ENCODE results near the gene PPP2R5C.

PPP2R5C gene

GRCh38 chr14:101858791-101859537 is 97.5 kb downstream of the PPP2R5C start (continued):
- TF ChIP-seq IKZF3 (tag by site-specific recombination; IDR thresholded peaks at IDR 0.05) (peak; percentile 56), ZNF354C (tag by site-specific recombination; IDR thresholded peaks at IDR 0.05; ENCODE audit: borderline replicate concordance, low read depth) (no peak), ZNF600 (tag by site-specific recombination; IDR thresholded peaks at IDR 0.05) (peak; percentile 25; the same call in 1 of the 2 replicates), ZIC2 (tag by site-specific recombination; IDR thresholded peaks at IDR 0.05) (peak; percentile 44; the same call in 1 of the 2 replicates), SP7 (tag by site-specific recombination; IDR thresholded peaks at IDR 0.05) (peak; percentile 49; the same call in 1 of the 2 replicates), ZEB2 (tag by site-specific recombination; IDR thresholded peaks at IDR 0.05) (0 out of 2 replicates have a peak, but pooled peaks have one; percentile 33), ZNF639 (tag by site-specific recombination; IDR thresholded peaks at IDR 0.05) (no peak), ELK4 (IDR thresholded peaks at IDR 0.05; ENCODE audit: borderline replicate concordance, low read depth, low read length) (no peak), ZNF692 (tag by site-specific recombination; IDR thresholded peaks at IDR 0.05) (peak; percentile 51; the same call in 1 of the 2 replicates), PRDM1 (tag by site-specific recombination; IDR thresholded peaks at IDR 0.05) (peak; percentile 49; the same call in 1 of the 2 replicates), REST (tag by site-specific recombination; IDR thresholded peaks at IDR 0.05) (no peak), SP3 (tag by site-specific recombination; IDR thresholded peaks at IDR 0.05) (no peak), MYNN (tag by site-specific recombination; IDR thresholded peaks at IDR 0.05; ENCODE audit: borderline replicate concordance) (peak; percentile 73; the same call in 1 of the 2 replicates), HIC1 (tag by site-specific recombination; IDR thresholded peaks at IDR 0.05) (0 out of 2 replicates have a peak, but pooled peaks have one; percentile 18), ZNF26 (tag by site-specific recombination; IDR thresholded peaks at IDR 0.05) (no peak), ZNF610 (tag by site-specific recombination; IDR thresholded peaks at IDR 0.05; ENCODE audit: borderline replicate concordance) (no peak)

All from HEK293 (cell line).